GM21825 (cell line): ENCODE data around the gene SHMT2.

ENCODE experiments used
- ATAC-seq: cut with Tn5 transposase; IDR thresholded peaks from one replicate; pipeline ENCODE4 v1.9.1; 2021; ENCODE audit warnings: mild to moderate bottlenecking, moderate library complexity; ENCODE audit not compliant: unreplicated experiment

SHMT2 gene

GRCh38 chr12:57238854-57239554, 9.5 kb downstream of the SHMT2 start:
- peak; percentile 41 for ATAC-seq

DNA sequence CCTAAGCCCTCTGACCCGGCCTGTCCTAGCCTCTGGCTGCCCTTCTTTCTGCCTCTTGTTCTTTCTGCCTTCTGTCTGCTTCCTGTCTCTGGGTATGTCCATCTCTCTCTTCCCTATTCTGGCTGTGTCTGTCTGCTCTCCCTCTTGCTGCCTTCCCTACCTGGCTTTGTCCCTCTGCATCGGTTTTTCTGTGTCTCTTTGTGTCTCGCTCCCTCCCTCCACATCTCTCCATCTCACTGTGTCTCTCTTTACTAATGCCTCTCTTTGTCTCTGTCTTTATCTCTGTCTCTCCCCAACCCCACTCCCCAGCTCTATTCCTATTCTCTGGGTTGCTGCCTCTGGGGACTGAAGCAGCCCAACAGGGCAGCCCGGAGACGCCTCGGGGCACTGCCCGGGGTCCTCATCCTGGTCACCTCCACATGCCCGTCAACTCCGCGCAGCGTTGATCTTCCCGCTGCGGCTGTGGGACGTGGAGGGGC, 10.1 kb downstream of the SHMT2 start:
- ATAC-seq = no peak

- ATAC-seq = no peak
Measured at GRCh38 chr12:57240066-57240921, 10.8 kb downstream of the SHMT2 start.

DNA sequence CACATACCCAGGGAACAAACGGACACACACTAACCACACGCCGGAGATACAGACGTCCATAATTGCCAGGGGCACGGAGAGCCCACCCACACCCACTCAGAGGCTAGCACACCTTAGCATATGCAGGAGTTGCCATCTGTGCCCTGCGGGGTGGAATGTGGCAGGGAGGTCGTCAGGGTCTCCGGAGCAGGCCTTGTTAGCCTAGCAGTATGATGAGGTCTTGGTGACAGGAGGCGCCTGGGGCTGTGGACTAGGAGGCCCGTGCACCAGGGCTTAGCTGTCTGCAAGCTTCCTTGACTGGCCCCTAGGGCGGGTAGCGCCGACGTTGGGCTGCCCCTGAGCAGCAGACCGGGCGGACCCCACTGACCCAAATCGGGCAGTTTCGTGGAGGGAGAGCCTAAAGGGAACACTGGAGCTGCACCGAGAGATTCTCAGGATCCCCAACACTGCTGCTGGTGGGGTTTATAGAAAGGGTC, 11.5 kb downstream of the SHMT2 start:
- no peak for ATAC-seq

DNA sequence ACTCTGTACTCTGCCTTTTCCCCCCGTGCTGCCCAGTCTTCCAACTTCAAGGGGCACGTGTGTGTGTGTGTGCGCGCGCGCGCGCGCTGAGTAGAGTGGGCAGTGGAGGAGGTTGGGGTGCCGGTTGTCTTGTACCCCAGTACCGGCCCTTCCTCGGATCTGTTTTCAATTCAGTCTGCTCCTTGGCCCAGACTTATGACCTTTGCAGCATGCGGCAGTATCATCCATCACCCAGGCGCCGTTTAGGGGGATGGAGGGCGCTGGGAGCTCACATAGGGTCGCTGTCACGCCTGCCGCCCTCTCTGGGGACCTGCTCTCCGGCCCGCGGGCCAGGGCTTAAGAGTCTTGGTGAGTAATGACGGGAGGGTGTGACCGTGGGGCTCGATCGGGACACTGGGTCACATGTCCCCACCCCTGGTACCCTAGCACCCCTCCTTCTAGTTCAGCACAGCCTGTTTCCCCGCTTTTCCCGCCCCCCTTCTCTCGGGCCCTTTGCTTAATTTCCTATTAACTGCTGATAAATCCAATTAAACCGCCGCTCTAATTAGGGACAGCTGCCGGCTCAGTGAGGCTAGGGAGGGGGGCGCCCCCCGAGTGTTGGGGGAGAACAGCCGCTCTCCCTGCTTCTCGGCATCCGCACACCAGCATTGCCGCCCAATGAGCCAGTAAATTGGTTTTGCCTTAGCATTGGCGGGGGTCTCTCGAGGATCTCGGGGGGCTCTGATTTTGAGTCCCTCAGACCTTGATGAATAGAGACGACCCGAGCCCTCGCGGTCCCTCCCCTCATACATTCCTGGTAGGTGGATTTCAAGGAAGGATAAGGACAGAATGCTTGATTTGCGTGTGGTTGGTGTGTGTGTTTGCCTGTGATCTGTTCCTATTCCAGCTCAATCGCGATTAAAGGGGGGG, 12.1 kb downstream of the SHMT2 start:
- ATAC-seq = no peak

GRCh38 chr12:57242329-57242690, 12.8 kb downstream of the SHMT2 start:
- no peak for ATAC-seq

GRCh38 chr12:57242691-57243454, 13.4 kb downstream of the SHMT2 start:
- ATAC-seq = peak; percentile 32

DNA sequence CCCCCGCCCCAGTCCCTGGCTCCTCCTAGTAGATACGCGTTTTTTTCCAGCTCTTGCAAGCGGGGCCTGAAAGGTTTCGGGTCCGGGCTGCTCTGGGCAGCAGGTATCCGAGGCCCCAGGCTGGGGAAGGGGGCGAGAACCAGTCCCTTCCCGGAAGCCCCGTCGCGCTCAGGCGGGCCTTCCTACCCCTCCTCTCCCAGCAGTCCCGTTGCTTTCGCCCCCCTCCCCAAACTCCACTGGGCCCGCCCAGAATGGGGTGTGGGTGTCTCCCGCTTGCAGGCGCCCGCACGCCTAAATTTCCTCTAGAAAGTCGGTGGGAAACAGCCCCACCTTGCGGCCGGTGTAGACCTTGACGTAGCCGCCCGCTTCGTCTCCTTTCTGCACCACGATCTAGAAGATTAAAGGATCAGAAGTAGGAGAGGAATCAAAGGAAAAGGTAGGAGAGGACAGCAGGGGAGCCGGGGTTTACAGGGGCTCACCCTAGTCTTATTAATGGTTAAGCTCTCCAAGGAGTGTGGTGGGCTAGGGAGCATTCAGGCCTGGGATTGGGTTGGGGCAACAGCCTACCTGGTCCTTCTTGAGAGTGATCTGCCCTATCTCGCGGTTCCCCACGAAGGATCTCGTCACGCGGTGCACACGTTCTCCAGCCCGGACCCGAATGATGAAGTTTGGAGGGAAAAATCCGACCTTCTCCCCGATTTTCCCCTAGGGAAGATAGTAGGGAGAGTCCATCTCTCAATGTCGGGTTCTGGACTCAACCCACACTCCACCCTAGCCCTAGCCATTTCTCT, 14.2 kb downstream of the SHMT2 start:
- no peak for ATAC-seq

GRCh38 chr12:57244312-57244696, 14.8 kb downstream of the SHMT2 start:
- ATAC-seq = no peak

GRCh38 chr12:57247041-57247440, 17.5 kb downstream of the SHMT2 start:
- ATAC-seq = no peak

- ATAC-seq = no peak
Measured at GRCh38 chr12:57248934-57249742, 19.6 kb downstream of the SHMT2 start.

DNA sequence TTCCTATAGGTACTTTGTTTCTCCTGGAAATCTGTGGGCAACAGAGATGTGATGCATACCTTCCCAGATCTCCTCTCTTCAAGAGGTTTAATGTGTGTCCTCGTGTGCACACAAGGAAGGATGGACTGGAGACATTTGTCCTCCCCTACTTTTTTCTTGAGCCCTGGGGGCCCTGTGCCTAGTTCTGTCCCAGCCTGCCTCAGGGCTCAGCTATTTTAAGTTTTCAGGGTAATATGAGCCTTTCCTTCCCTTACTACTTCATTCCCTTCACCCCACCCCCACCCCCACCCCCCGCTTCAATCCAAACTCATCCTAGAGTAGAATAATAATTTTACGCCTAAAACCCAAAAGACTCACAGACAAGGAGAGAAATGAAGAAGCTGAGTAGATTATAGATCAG, 21.0 kb downstream of the SHMT2 start:
- ATAC-seq = no peak

GRCh38 chr12:57250956-57251355, 21.4 kb downstream of the SHMT2 start, which contains the start of gene STAC3:
TSS of gene STAC3 (minus strand) at chr12:57251187. CDS start at chr12:57249636, 1,551 bp downstream.
- ATAC-seq = no peak

DNA sequence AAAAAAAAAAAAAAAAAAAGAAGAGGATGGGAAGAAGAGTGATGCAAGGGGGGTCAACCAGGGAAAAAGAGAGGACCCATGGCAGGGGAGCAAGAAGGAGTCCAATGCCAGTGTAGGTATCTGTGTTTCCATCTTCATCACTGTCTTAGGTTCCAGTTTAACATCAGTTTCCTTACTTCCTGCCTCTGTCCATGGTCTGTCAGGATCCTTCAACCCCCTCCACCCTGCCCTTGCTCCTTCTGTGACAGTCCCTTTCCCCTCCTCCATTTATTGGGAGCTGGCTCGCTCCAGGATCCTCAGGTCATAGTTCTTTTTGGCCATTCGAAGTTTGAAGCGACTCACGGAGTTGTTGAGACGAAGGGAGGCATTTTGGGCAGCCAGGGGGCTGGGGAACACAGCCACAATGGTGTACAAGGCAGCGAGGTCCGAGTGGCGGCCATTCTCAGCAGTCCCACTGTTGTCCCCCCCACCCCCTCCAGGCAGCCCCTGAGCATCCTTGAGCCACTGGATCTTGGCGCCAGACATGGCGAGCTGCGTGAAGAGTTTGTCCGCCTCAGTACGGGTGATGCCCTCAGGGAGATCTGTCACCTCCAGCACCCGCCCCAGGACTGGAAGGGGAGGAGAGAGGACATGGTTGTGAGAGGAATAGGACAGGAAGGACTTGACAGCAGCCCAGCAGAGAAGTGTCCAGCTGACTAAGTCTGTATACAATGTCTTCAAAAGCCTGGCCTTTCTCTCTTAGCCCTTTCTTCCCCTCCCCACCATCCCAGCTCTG, 25.2 kb downstream of the SHMT2 start:
- no peak for ATAC-seq

- no peak for ATAC-seq
Measured at GRCh38 chr12:57255916-57256315, 26.4 kb downstream of the SHMT2 start.

- no peak for ATAC-seq
Measured at GRCh38 chr12:57258977-57259970, 29.8 kb downstream of the SHMT2 start.

DNA sequence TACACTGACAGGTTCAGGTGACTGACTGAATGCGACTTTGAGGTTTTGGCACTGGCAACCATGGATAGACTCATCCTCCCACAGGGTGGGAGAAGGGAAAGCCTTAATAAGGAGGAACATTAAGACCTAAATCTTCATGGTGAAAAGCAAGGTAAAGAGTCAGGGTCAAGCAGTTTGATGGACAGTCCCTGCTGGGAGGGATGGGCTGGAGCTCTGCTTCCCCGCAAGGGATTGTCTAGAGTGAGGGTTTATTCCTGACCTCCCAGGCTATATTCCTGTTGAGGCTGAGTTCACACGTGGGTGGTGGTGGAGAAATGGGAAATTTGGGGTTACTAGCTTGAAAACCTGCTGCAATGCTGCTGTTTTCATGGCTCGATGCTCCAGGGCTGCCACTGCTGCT, 30.9 kb downstream of the SHMT2 start:
- ATAC-seq = no peak
